B cell (primary cell): Measurements from ENCODE around the gene GUCY2D. TPM values are rescaled to one million over a fixed set of nuclear protein-coding genes. Genes with fewer than 3 reads are reported as not detected.

Experiments used
- ATAC-seq: fragments of 200-7000 bp; cut with Tn5 transposase; one replicate; pipeline ENCODE4 v1.10.0; 2021; ENCODE audit warnings: low read depth, mild to moderate bottlenecking, moderate number of reproducible peaks, moderate library complexity
- CTCF ChIA-PET: fragments of 350-600 bp; sonication (Branson Sonifier 250); formaldehyde crosslinking; loops from one replicate; lab custom pipeline; 2021; ENCODE audit warnings: antibody characterized with exemption, inconsistent platforms; lab: Charles Lee
- POLR2A ChIA-PET: fragments of 350-600 bp; sonication (Branson Sonifier 250); formaldehyde crosslinking; loops from one replicate; lab custom pipeline; 2021; ENCODE audit warnings: antibody characterized with exemption; lab: Charles Lee
- DNase-seq: peaks from one replicate; pipeline ENCODE4 v3.0.0; 2013
- H2AFZ ChIP-seq: 2 replicates; pipeline ENCODE4 v1.6.1; 2012; ENCODE audit warnings: mild to moderate bottlenecking, low read depth, low read length; ENCODE audit not compliant: insufficient read depth, poor library complexity, severe bottlenecking
- H3K27ac ChIP-seq, 2 donors: 1 replicate in 1 of 2; 2 replicates in 1 of 2; pipeline ENCODE4 v1.5.1; 2012 to 2013; ENCODE audit warnings: low read length in 2 of 2, mild to moderate bottlenecking in 2 of 2, moderate library complexity in 1 of 2
- H3K27me3 ChIP-seq, 4 experiments: fragments of 200-600 bp in 1 of 4; sonication (generic) in 1 of 4; replicated peaks in 1 of 4; 1 replicate in 2 of 4; 2 replicates in 2 of 4; pipeline versions ENCODE4 v1.6.1 to v1.7.0; 2013 to 2016; ENCODE audit warnings: low read length in 3 of 4, mild to moderate bottlenecking in 2 of 4, mixed read lengths in 1 of 4, moderate library complexity in 1 of 4; ENCODE audit not compliant: insufficient read depth in 4 of 4, control insufficient read depth in 3 of 4; ENCODE audit errors: control extremely low read depth in 1 of 4
- H3K36me3 ChIP-seq, 2 experiments: replicated peaks in 1 of 2; 1 replicate in 1 of 2; 2 replicates in 1 of 2; pipeline versions ENCODE4 v1.6.1 to v1.7.1; 2013; ENCODE audit warnings: low read length in 1 of 2; ENCODE audit not compliant: insufficient read depth in 2 of 2, control insufficient read depth in 1 of 2; ENCODE audit errors: control extremely low read depth in 1 of 2, extremely low read depth in 1 of 2
- H3K4me1 ChIP-seq, 2 donors: fragments of 200-600 bp in 1 of 2; sonication (generic) in 1 of 2; 1 replicate in 1 of 2; 2 replicates in 1 of 2; pipeline versions ENCODE4 v1.5.1 to v1.6.1; 2013 to 2017; ENCODE audit warnings: low read length in 2 of 2; ENCODE audit not compliant: control insufficient read depth in 2 of 2, insufficient read depth in 2 of 2
- H3K4me2 ChIP-seq: replicated peaks from 2 replicates; pipeline ENCODE3; 2012; ENCODE audit warnings: mild to moderate bottlenecking, low read depth, low read length; ENCODE audit not compliant: poor library complexity, severe bottlenecking
- H3K4me3 ChIP-seq, 5 experiments: fragments of 200-600 bp in 1 of 5; sonication (generic) in 1 of 5; 1 replicate in 3 of 5; 2 replicates in 2 of 5; pipeline versions ENCODE4 v1.5.1 to v1.7.0; 2011 to 2016; ENCODE audit warnings: low read length in 4 of 5, mild to moderate bottlenecking in 4 of 5, low read depth in 2 of 5, control low read depth in 1 of 5, moderate library complexity in 1 of 5; ENCODE audit not compliant: insufficient read depth in 1 of 5; ENCODE audit errors: control extremely low read depth in 1 of 5, extremely low read depth in 1 of 5
- H3K79me2 ChIP-seq: fragments of 200-600 bp; sonication (generic); one replicate; pipeline ENCODE4 v1.6.0; 2016; ENCODE audit warnings: low read length; ENCODE audit not compliant: control insufficient read depth, insufficient read depth
- H3K9ac ChIP-seq: fragments of 200-600 bp; sonication (generic); 2 replicates; pipeline ENCODE4 v1.6.1; 2017; ENCODE audit warnings: mild to moderate bottlenecking, low read length, moderate library complexity
- H3K9me3 ChIP-seq, 3 donors: one replicate each; pipeline versions ENCODE4 v1.6.1 to v1.7.1; 2013; ENCODE audit warnings: low read length in 2 of 3; ENCODE audit not compliant: control insufficient read depth in 2 of 3, insufficient read depth in 1 of 3; ENCODE audit errors: control extremely low read depth in 1 of 3
- H4K20me1 ChIP-seq: 2 replicates; pipeline ENCODE4 v1.6.0; 2012; ENCODE audit warnings: mild to moderate bottlenecking, low read length; ENCODE audit not compliant: insufficient read depth, control insufficient read depth, poor library complexity, severe bottlenecking
- H3K27ac Mint-ChIP-seq: one replicate; pipeline ENCODE4 v1.8.0; 2021; ENCODE audit warnings: mixed read lengths
- H3K27me3 Mint-ChIP-seq: one replicate; pipeline ENCODE4 v1.8.0; 2021; ENCODE audit warnings: mixed read lengths
- H3K4me1 Mint-ChIP-seq: one replicate; pipeline ENCODE4 v1.8.0; 2021; ENCODE audit warnings: mixed read lengths
- H3K4me3 Mint-ChIP-seq: one replicate; pipeline ENCODE4 v1.8.0; 2021; ENCODE audit warnings: mixed read lengths
- H3K9me3 Mint-ChIP-seq: one replicate; pipeline ENCODE4 v1.8.0; 2022; ENCODE audit warnings: mixed read lengths; ENCODE audit not compliant: insufficient read depth
- CTCF ChIP-seq: fragments of 200-600 bp; IDR thresholded peaks from one replicate; pipeline ENCODE4 v1.8.0; 2022; ENCODE audit warnings: antibody characterized with exemption, mild to moderate bottlenecking
- EZH2 ChIP-seq: IDR thresholded peaks from 2 replicates; pipeline ENCODE4 v1.6.1; 2012; ENCODE audit warnings: borderline replicate concordance, low read depth, mild to moderate bottlenecking, moderate library complexity, low read length; ENCODE audit not compliant: insufficient read depth, poor library complexity, severe bottlenecking
- WGBS: methylation state at CpG from one replicate; pipeline ENCODE4 v1.1.5; 2013; ENCODE audit warnings: missing lambda C conversion rate; ENCODE audit not compliant: insufficient coverage; 5-methylcytosine and 5-hydroxymethylcytosine counted together
- intact Hi-C: fragments of 100-400 bp; cut with micrococcal nuclease; formaldehyde crosslinking; loops from one replicate; pipeline ENCODE4 v1.10.0; 2022
- polyA plus RNA-seq: library from polyadenylated mRNA; depleted of rRNA; stranded (reverse); fragments of >200 nt; gene quantifications from 2 replicates; pipeline ENCODE4 v1.2.3, GENCODE V29; 2012
- total RNA-seq, 2 donors: library from RNA; stranded (reverse); fragments of 120-200 nt in 1 of 2; gene quantifications; 1 replicate in 1 of 2; 2 replicates in 1 of 2; pipeline versions ENCODE4 v1.2.3 to v1.2.4, GENCODE V29; 2013 to 2022

Gene GUCY2D
- total and polyA plus RNA-seq, 2 donors (not counting 1 experiment from before 2014, with no cell fraction given) = not detected

GRCh38 chr17:8066841-8067775 is 64.7 kb downstream of the GUCY2D start:
- POLR2A ChIA-PET = no interaction called here
- Histone ChIP-seq H3K79me2 (no peaks in the 10 kb centered on the region), H4K20me1 (no peaks in the 10 kb centered on the region), H3K36me3 (no peaks in the 10 kb centered on the region), H3K27ac (no peak overlapping the region), H2AFZ (no peak overlapping the region), H3K4me3 (no peak overlapping the region), H3K4me1 (peaks cover under 1 to 5% of the 10 kb centered on the region in 2 donors), H3K9me3 (peaks cover 0 to 11% (median 0%) of the 10 kb centered on the region in 3 donors), H3K9ac (no peak overlapping the region), H3K4me2 (no peak overlapping the region), H3K27me3 (peaks cover 0 to 50% (median 31%) of the 10 kb centered on the region in 4 experiments)
- no peak for DNase-seq
- Mint-ChIP-seq H3K27me3 (peaks cover 48% of the 10 kb centered on the region), H3K27ac (no peak overlapping the region), H3K9me3 (no peaks in the 10 kb centered on the region), H3K4me3 (no peak overlapping the region), H3K4me1 (peaks cover 3% of the 10 kb centered on the region)
- no peak for TF ChIP-seq CTCF
- TF ChIP-seq EZH2 = no peak
- CTCF ChIA-PET = interaction anchor here (1.4 kb wide), 1 partner anchor 8 kb away, joined by 3 read pairs; no protein-coding TSS in a partner anchor
- ATAC-seq = no peak
- 88% methylated on average over 10 of the region's 15 CpGs for WGBS
- intact Hi-C loops = loop anchor here (10.0 kb wide), 1 partner anchor 1458 kb away; no protein-coding TSS in a partner anchor

GRCh38 chr17:8067806-8068205 is 65.4 kb downstream of the GUCY2D start:
- Histone ChIP-seq H2AFZ (no peak overlapping the region), H3K9ac (no peak overlapping the region), H4K20me1 (no peaks in the 10 kb centered on the region), H3K4me1 (peaks cover 8 to 12% of the 10 kb centered on the region in 2 donors), H3K79me2 (no peaks in the 10 kb centered on the region), H3K27ac (no peak overlapping the region), H3K4me3 (no peak overlapping the region), H3K27me3 (peaks cover 0 to 51% (median 30%) of the 10 kb centered on the region in 4 experiments), H3K9me3 (peaks cover 0 to 18% (median 0%) of the 10 kb centered on the region in 3 donors), H3K4me2 (no peak overlapping the region), H3K36me3 (no peaks in the 10 kb centered on the region)
- CTCF ChIA-PET = interaction anchor here (4.8 kb wide), 1 partner anchor 7 kb away, joined by 46 read pairs; no protein-coding TSS in a partner anchor
- TF ChIP-seq CTCF (no peak), EZH2 (no peak)
- ATAC-seq (no peak), DNase-seq (no peak)
- Mint-ChIP-seq H3K4me1 (peaks cover 9% of the 10 kb centered on the region), H3K27ac (no peak overlapping the region), H3K27me3 (peaks cover 49% of the 10 kb centered on the region), H3K9me3 (no peaks in the 10 kb centered on the region), H3K4me3 (no peak overlapping the region)
- POLR2A ChIA-PET = no interaction called here
- intact Hi-C loops = loop anchor here (10.0 kb wide), 1 partner anchor 1457 kb away; no protein-coding TSS in a partner anchor
- no CpG with 5 or more reads among the region's 4 CpGs for WGBS
